Measurements from ENCODE around the gene MYO5A.
A peak's percentile ranks its signal among the peaks of the same experiment; 100 is the strongest.
"Not testable (repeated sequence)": the region's sequence is repeated elsewhere in the genome, so short reads cannot be mapped to it uniquely, and the experiment has no call there.

Gene MYO5A

GRCh38 chr15:52528564-52529340 lies at the start of gene MYO5A:
TSS of gene MYO5A (minus strand) at chr15:52528880. CDS start at chr15:52528806, 74 bp downstream.
- no peak for DNase-seq

GRCh38 chr15:52576692-52577091 lies 48.0 kb upstream of the MYO5A start:
- no peak for DNase-seq

- not testable (repeated sequence) for DNase-seq
These were observed 46.9 kb upstream of the MYO5A start for GRCh38 chr15:52575573-52575972.

GRCh38 chr15:52575072-52575471 lies 46.4 kb upstream of the MYO5A start:
- no peak for DNase-seq

GRCh38 chr15:52574623-52575022 lies 45.9 kb upstream of the MYO5A start:
- DNase-seq: not testable (repeated sequence)

GRCh38 chr15:52568601-52569585 lies 40.2 kb upstream of the MYO5A start, which contains the start of gene ARPP19:
TSS of gene ARPP19 (minus strand) at chr15:52569030. CDS start at chr15:52568892, 138 bp downstream.
- peak; percentile 78 for DNase-seq

GRCh38 chr15:52567871-52568600 lies 39.4 kb upstream of the MYO5A start:
- DNase-seq: no peak

- no peak for DNase-seq
These were observed 38.2 kb upstream of the MYO5A start for GRCh38 chr15:52566889-52567288.

GRCh38 chr15:52565417-52566358 lies 37.0 kb upstream of the MYO5A start:
- not testable (repeated sequence) for DNase-seq

- no peak for DNase-seq
These were observed 34.9 kb upstream of the MYO5A start for GRCh38 chr15:52563501-52564060.

- no peak for DNase-seq
These were observed 30.9 kb upstream of the MYO5A start for GRCh38 chr15:52559575-52559974.

- DNase-seq: no peak
These were observed 30.3 kb upstream of the MYO5A start for GRCh38 chr15:52559022-52559421.

- DNase-seq: no peak
These were observed 29.5 kb upstream of the MYO5A start for GRCh38 chr15:52558196-52558595.

- DNase-seq: no peak
These were observed 28.6 kb upstream of the MYO5A start for GRCh38 chr15:52557274-52557641.

- DNase-seq: no peak
These were observed 28.0 kb upstream of the MYO5A start for GRCh38 chr15:52556524-52557273.

GRCh38 chr15:52552303-52552702 lies 23.6 kb upstream of the MYO5A start:
- no peak for DNase-seq

- DNase-seq: no peak
These were observed 23.1 kb upstream of the MYO5A start for GRCh38 chr15:52551762-52552161.

- DNase-seq: not testable (repeated sequence)
These were observed 22.5 kb upstream of the MYO5A start for GRCh38 chr15:52551186-52551585.

- no peak for DNase-seq
These were observed 17.5 kb upstream of the MYO5A start for GRCh38 chr15:52546031-52546751.

Data from NCI-H2081 treated with DMSO at 0.1 percent for 48 hours (cell line).